Measurements from ENCODE around the gene COPB2.

COPB2 gene

DNA sequence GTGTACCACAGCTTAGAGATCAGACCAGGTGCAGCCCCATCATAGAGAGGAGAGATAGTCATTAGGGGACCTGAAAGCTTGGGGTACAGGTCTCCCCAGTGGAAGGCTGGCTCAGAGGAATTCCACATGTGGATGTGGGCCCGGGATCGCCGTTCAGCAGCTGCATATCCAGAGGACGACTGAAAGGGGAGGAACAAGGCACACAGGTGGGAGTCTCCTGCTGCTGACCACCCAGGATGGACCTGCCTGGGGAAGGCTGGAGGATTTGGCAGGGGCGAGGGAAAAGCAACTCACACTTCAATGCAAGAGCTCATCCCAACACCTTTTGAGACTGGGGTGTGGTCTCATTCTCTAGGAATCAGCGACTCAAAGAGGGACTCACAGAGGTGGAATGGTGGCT, 70.6 kb downstream of the COPB2 start:
- Histone ChIP-seq H2BK15ac (ENCODE audit: low read length) (no peak overlapping the region), H3K9ac (ENCODE audit: low read depth, low read length, poor library complexity) (no peak overlapping the region), H3K23ac (ENCODE audit: low read depth, low read length, poor library complexity) (no peak overlapping the region), H3K4ac (ENCODE audit: low read length) (no peak overlapping the region), H4K8ac (ENCODE audit: low read depth, low read length) (no peak overlapping the region), H3K27me3 (ENCODE audit: control insufficient read depth in 3 of 3, insufficient read depth in 3 of 3, low read depth in 1 of 3, low read length in 3 of 3) (peaks cover 0 to 24% (median 0%) of the 10 kb centered on the region in 3 experiments), H2BK12ac (ENCODE audit: low read length) (no peak overlapping the region), H3K36me3 (replicated peaks in 1 of 2; ENCODE audit: control insufficient read depth in 2 of 2, insufficient read depth in 2 of 2, low read length in 2 of 2) (no peaks in the 10 kb centered on the region), H2AK5ac (ENCODE audit: low read depth, low read length) (no peak overlapping the region), H3K4me3 (ENCODE audit: low read length in 2 of 2) (no peak overlapping the region), H3K14ac (ENCODE audit: low read length) (no peak overlapping the region), H2BK5ac (ENCODE audit: low read length) (no peak overlapping the region), H3K9me3 (replicated peaks in 1 of 2; ENCODE audit: control insufficient read depth in 2 of 2, insufficient read depth in 1 of 2, low read depth in 1 of 2, low read length in 2 of 2) (no peaks in the 10 kb centered on the region), H4K91ac (ENCODE audit: low read depth, low read length, poor library complexity) (no peak overlapping the region), H2AFZ (ENCODE audit: low read length) (no peak overlapping the region), H3K18ac (ENCODE audit: low read length) (no peak overlapping the region), H3K27ac (replicated peaks; ENCODE audit: low read length) (no peak overlapping the region), H2BK120ac (ENCODE audit: low read depth, low read length) (no peak overlapping the region), H3K4me1 (ENCODE audit: control insufficient read depth in 2 of 2, insufficient read depth in 1 of 2, low read depth in 1 of 2, low read length in 2 of 2) (no peaks in the 10 kb centered on the region), H3K4me2 (ENCODE audit: insufficient read depth, low read length, poor library complexity, severe bottlenecking) (no peak overlapping the region), H3K79me1 (ENCODE audit: low read depth, low read length) (no peaks in the 10 kb centered on the region)
- no peak for DNase-seq (ENCODE audit: low spot score)
- no CpG with 5 or more reads among the region's 6 CpGs for WGBS, 2 donors (ENCODE audit: extremely low coverage in 2 of 2, insufficient read length in 2 of 2, insufficient replicate concordance in 1 of 2)

DNA sequence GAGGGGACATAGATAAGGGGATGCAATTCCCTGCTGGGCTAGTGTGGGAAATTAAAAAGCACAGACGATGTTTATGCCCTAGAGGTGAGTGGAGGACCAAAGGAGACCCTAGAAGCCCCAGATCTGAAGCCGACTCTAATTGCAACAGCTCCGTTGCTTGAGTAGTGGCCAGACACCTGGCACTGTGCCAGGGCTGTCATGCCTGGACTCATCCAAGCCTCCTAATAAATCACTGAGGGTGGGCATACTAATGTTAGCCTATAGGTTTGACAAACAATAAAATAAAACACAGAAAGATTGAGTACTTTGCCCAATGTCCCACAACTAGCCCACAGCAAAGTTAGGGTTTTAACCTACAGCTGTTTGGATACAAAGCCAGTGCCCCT, 71.0 kb downstream of the COPB2 start:
- H3K9ac ChIP-seq (ENCODE audit: low read depth, low read length, poor library complexity): no peak overlapping the region
- H3K36me3 ChIP-seq (replicated peaks in 1 of 2; ENCODE audit: control insufficient read depth in 2 of 2, insufficient read depth in 2 of 2, low read length in 2 of 2): no peaks in the 10 kb centered on the region
- H3K4ac ChIP-seq (ENCODE audit: low read length): no peak overlapping the region
- no peak overlapping the region for H4K91ac ChIP-seq (ENCODE audit: low read depth, low read length, poor library complexity)
- no peak overlapping the region for H2AFZ ChIP-seq (ENCODE audit: low read length)
- H3K79me1 ChIP-seq (ENCODE audit: low read depth, low read length): no peaks in the 10 kb centered on the region
- H3K4me3 ChIP-seq (ENCODE audit: low read length in 2 of 2): no peak overlapping the region
- H3K14ac ChIP-seq (ENCODE audit: low read length): no peak overlapping the region
- no peak overlapping the region for H2BK12ac ChIP-seq (ENCODE audit: low read length)
- H2BK5ac ChIP-seq (ENCODE audit: low read length): no peak overlapping the region
- no peak overlapping the region for H3K27ac ChIP-seq (replicated peaks; ENCODE audit: low read length)
- no peak overlapping the region for H3K18ac ChIP-seq (ENCODE audit: low read length)
- H2BK120ac ChIP-seq (ENCODE audit: low read depth, low read length): no peak overlapping the region
- no peak overlapping the region for H2BK15ac ChIP-seq (ENCODE audit: low read length)
- H2AK5ac ChIP-seq (ENCODE audit: low read depth, low read length): no peak overlapping the region
- DNase-seq (ENCODE audit: low spot score): no peak
- peaks cover 0 to 24% (median 0%) of the 10 kb centered on the region in 3 experiments for H3K27me3 ChIP-seq (ENCODE audit: control insufficient read depth in 3 of 3, insufficient read depth in 3 of 3, low read depth in 1 of 3, low read length in 3 of 3)
- no peaks in the 10 kb centered on the region for H3K4me1 ChIP-seq (ENCODE audit: control insufficient read depth in 2 of 2, insufficient read depth in 1 of 2, low read depth in 1 of 2, low read length in 2 of 2)
- H3K4me2 ChIP-seq (ENCODE audit: insufficient read depth, low read length, poor library complexity, severe bottlenecking): no peak overlapping the region
- no peak overlapping the region for H4K8ac ChIP-seq (ENCODE audit: low read depth, low read length)
- H3K9me3 ChIP-seq (replicated peaks in 1 of 2; ENCODE audit: control insufficient read depth in 2 of 2, insufficient read depth in 1 of 2, low read depth in 1 of 2, low read length in 2 of 2): no peaks in the 10 kb centered on the region
- no CpG with 5 or more reads among the region's 3 CpGs for WGBS, 2 donors (ENCODE audit: extremely low coverage in 2 of 2, insufficient read length in 2 of 2, insufficient replicate concordance in 1 of 2)
- no peak overlapping the region for H3K23ac ChIP-seq (ENCODE audit: low read depth, low read length, poor library complexity)

- H2BK12ac ChIP-seq (ENCODE audit: low read length): peak overlapping the region; percentile 16
- H2AK5ac ChIP-seq (ENCODE audit: low read depth, low read length): no peak overlapping the region
- peaks cover 0 to 3% of the 10 kb centered on the region in 2 donors for H3K4me1 ChIP-seq (ENCODE audit: control insufficient read depth in 2 of 2, insufficient read depth in 1 of 2, low read depth in 1 of 2, low read length in 2 of 2)
- no peak overlapping the region for H3K4me3 ChIP-seq (ENCODE audit: low read length in 2 of 2)
- H3K36me3 ChIP-seq (replicated peaks in 1 of 2; ENCODE audit: control insufficient read depth in 2 of 2, insufficient read depth in 2 of 2, low read length in 2 of 2): no peaks in the 10 kb centered on the region
- H2AFZ ChIP-seq (ENCODE audit: low read length): no peak overlapping the region
- no peak overlapping the region for H4K91ac ChIP-seq (ENCODE audit: low read depth, low read length, poor library complexity)
- H3K27me3 ChIP-seq (ENCODE audit: control insufficient read depth in 3 of 3, insufficient read depth in 3 of 3, low read depth in 1 of 3, low read length in 3 of 3): peaks cover 0 to 23% (median 0%) of the 10 kb centered on the region in 3 experiments
- peak overlapping the region; percentile 52 for H3K23ac ChIP-seq (ENCODE audit: low read depth, low read length, poor library complexity)
- no peak overlapping the region for H2BK5ac ChIP-seq (ENCODE audit: low read length)
- no peak overlapping the region for H3K4ac ChIP-seq (ENCODE audit: low read length)
- no CpG with 5 or more reads among the region's 8 CpGs for WGBS, 2 donors (ENCODE audit: extremely low coverage in 2 of 2, insufficient read length in 2 of 2, insufficient replicate concordance in 1 of 2)
- H3K14ac ChIP-seq (ENCODE audit: low read length): no peak overlapping the region
- no peaks in the 10 kb centered on the region for H3K9me3 ChIP-seq (replicated peaks in 1 of 2; ENCODE audit: control insufficient read depth in 2 of 2, insufficient read depth in 1 of 2, low read depth in 1 of 2, low read length in 2 of 2)
- H4K8ac ChIP-seq (ENCODE audit: low read depth, low read length): no peak overlapping the region
- no peak for DNase-seq (ENCODE audit: low spot score)
- H3K18ac ChIP-seq (ENCODE audit: low read length): no peak overlapping the region
- H3K79me1 ChIP-seq (ENCODE audit: low read depth, low read length): no peaks in the 10 kb centered on the region
- peak overlapping the region; percentile 22 for H3K9ac ChIP-seq (ENCODE audit: low read depth, low read length, poor library complexity)
- H3K27ac ChIP-seq (replicated peaks; ENCODE audit: low read length): no peak overlapping the region
- H2BK15ac ChIP-seq (ENCODE audit: low read length): no peak overlapping the region
- H2BK120ac ChIP-seq (ENCODE audit: low read depth, low read length): no peak overlapping the region
- no peak overlapping the region for H3K4me2 ChIP-seq (ENCODE audit: insufficient read depth, low read length, poor library complexity, severe bottlenecking)
Observed at GRCh38 chr3:139317660-139318430, 71.6 kb downstream of the COPB2 start.

DNA sequence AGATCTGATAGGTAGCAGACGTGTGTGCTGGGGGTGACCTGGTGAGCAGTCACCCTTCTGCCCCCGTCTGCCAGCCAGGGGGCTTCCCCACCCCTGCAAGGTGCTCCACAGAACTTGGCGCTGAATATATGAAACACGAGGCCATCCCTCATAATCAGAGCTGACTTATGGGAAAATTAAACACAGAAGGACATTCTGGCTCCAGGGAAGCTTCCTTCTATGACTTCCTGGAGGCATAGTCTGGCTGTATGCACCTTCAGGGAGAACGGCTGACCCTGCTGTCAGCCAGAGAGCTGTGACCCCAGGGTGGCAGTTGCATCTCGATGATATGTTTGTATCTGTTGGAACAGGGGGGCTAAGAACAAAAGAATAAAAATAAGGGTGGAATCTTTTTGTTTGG, 72.2 kb downstream of the COPB2 start:
- H3K9me3 ChIP-seq (replicated peaks in 1 of 2; ENCODE audit: control insufficient read depth in 2 of 2, insufficient read depth in 1 of 2, low read depth in 1 of 2, low read length in 2 of 2): no peaks in the 10 kb centered on the region
- no peak overlapping the region for H3K9ac ChIP-seq (ENCODE audit: low read depth, low read length, poor library complexity)
- H3K4me2 ChIP-seq (ENCODE audit: insufficient read depth, low read length, poor library complexity, severe bottlenecking): no peak overlapping the region
- H3K79me1 ChIP-seq (ENCODE audit: low read depth, low read length): no peaks in the 10 kb centered on the region
- no peak for DNase-seq (ENCODE audit: low spot score)
- H4K91ac ChIP-seq (ENCODE audit: low read depth, low read length, poor library complexity): no peak overlapping the region
- H3K18ac ChIP-seq (ENCODE audit: low read length): no peak overlapping the region
- no peak overlapping the region for H2BK5ac ChIP-seq (ENCODE audit: low read length)
- no peak overlapping the region for H2BK12ac ChIP-seq (ENCODE audit: low read length)
- no peak overlapping the region for H3K4ac ChIP-seq (ENCODE audit: low read length)
- no peak overlapping the region for H2AFZ ChIP-seq (ENCODE audit: low read length)
- no CpG with 5 or more reads among the region's 6 CpGs for WGBS, 2 donors (ENCODE audit: extremely low coverage in 2 of 2, insufficient read length in 2 of 2, insufficient replicate concordance in 1 of 2)
- H2BK15ac ChIP-seq (ENCODE audit: low read length): no peak overlapping the region
- H2AK5ac ChIP-seq (ENCODE audit: low read depth, low read length): no peak overlapping the region
- no peak overlapping the region for H3K14ac ChIP-seq (ENCODE audit: low read length)
- no peak overlapping the region for H3K4me3 ChIP-seq (ENCODE audit: low read length in 2 of 2)
- H3K36me3 ChIP-seq (replicated peaks in 1 of 2; ENCODE audit: control insufficient read depth in 2 of 2, insufficient read depth in 2 of 2, low read length in 2 of 2): no peaks in the 10 kb centered on the region
- peaks cover 0 to 16% (median 0%) of the 10 kb centered on the region in 3 experiments for H3K27me3 ChIP-seq (ENCODE audit: control insufficient read depth in 3 of 3, insufficient read depth in 3 of 3, low read depth in 1 of 3, low read length in 3 of 3)
- H3K4me1 ChIP-seq (ENCODE audit: control insufficient read depth in 2 of 2, insufficient read depth in 1 of 2, low read depth in 1 of 2, low read length in 2 of 2): peaks cover 0 to 3% of the 10 kb centered on the region in 2 donors
- H4K8ac ChIP-seq (ENCODE audit: low read depth, low read length): no peak overlapping the region
- H3K23ac ChIP-seq (ENCODE audit: low read depth, low read length, poor library complexity): no peak overlapping the region
- no peak overlapping the region for H2BK120ac ChIP-seq (ENCODE audit: low read depth, low read length)
- no peak overlapping the region for H3K27ac ChIP-seq (replicated peaks; ENCODE audit: low read length)

Data from neuronal stem cell (in vitro differentiated cells).